Smooth muscle cell (in vitro differentiated cells): ENCODE data around the gene TSPAN18. TPM values are rescaled to one million over a fixed set of nuclear protein-coding genes. Genes with fewer than 3 reads are reported as not detected.

Experiments used
- DNase-seq: peaks from one replicate; lab custom pipeline; 2025; ENCODE audit not compliant: unreplicated experiment; lab: John Stamatoyannopoulos, UW
- H2AFZ ChIP-seq: fragments of 200-600 bp; sonication (generic); 2 replicates; pipeline ENCODE4 v1.6.0; 2016; ENCODE audit warnings: antibody characterized with exemption, low read depth, mild to moderate bottlenecking
- H3F3A ChIP-seq: fragments of 200-600 bp; sonication (generic); 2 replicates; pipeline ENCODE4 v1.6.0; 2017; ENCODE audit warnings: antibody characterized with exemption, low read depth
- H3K27ac ChIP-seq: fragments of 200-600 bp; sonication (generic); 2 replicates; pipeline ENCODE4 v1.5.1; 2016; ENCODE audit warnings: low read depth, mild to moderate bottlenecking
- H3K27me3 ChIP-seq: fragments of 200-600 bp; sonication (generic); 2 replicates; pipeline ENCODE4 v1.6.1; 2016; ENCODE audit warnings: low read depth, mild to moderate bottlenecking
- H3K36me3 ChIP-seq: fragments of 200-600 bp; sonication (generic); 2 replicates; pipeline ENCODE4 v1.5.1; 2016; ENCODE audit warnings: low read depth
- H3K4me1 ChIP-seq: fragments of 200-600 bp; sonication (generic); 2 replicates; pipeline ENCODE4 v1.5.1; 2016; ENCODE audit warnings: low read depth
- H3K4me2 ChIP-seq: fragments of 200-600 bp; sonication (generic); 2 replicates; pipeline ENCODE4 v1.6.0; 2016; ENCODE audit warnings: mild to moderate bottlenecking
- H3K4me3 ChIP-seq: fragments of 200-600 bp; sonication (generic); 2 replicates; pipeline ENCODE4 v1.5.1; 2016; ENCODE audit warnings: mild to moderate bottlenecking
- H3K79me2 ChIP-seq: fragments of 200-600 bp; sonication (generic); 2 replicates; pipeline ENCODE4 v1.6.0; 2016; ENCODE audit warnings: low read depth, mild to moderate bottlenecking
- H3K9ac ChIP-seq: fragments of 200-600 bp; sonication (generic); 2 replicates; pipeline ENCODE4 v1.6.0; 2016; ENCODE audit warnings: low read depth
- H3K9me3 ChIP-seq: fragments of 200-600 bp; sonication (generic); replicated peaks from 2 replicates; pipeline ENCODE4 v1.5.1; 2016; ENCODE audit warnings: low read depth
- H4K20me1 ChIP-seq: fragments of 200-600 bp; sonication (generic); 2 replicates; pipeline ENCODE4 v1.6.0; 2016; ENCODE audit warnings: low read depth
- WGBS: methylation state at CpG from one replicate; pipeline ENCODE4 v1.1.7; 2016; ENCODE audit warnings: low lambda C conversion rate; 5-methylcytosine and 5-hydroxymethylcytosine counted together
- polyA plus RNA-seq: library from polyadenylated mRNA; unstranded; fragments of >200 nt; fragmentation: Nextera tagmentation; extraction: Ambion mirVana; gene quantifications from 2 replicates; pipeline ENCODE4 v1.2.1, GENCODE V29; 2016
- total RNA-seq: library from RNA; depleted of rRNA; stranded (reverse); fragments of >200 nt; gene quantifications from 2 replicates; pipeline ENCODE4 v1.2.3, GENCODE V29; 2014
- TF ChIP-seq, protein P1 (sequence below): fragments of 200-600 bp; sonication (generic); IDR thresholded peaks from 2 replicates; pipeline ENCODE4 v1.5.1; 2017; ENCODE audit warnings: borderline replicate concordance, mild to moderate bottlenecking, antibody characterized with exemption; ENCODE audit not compliant: insufficient read depth, poor library complexity, severe bottlenecking

TSPAN18 gene
- total and polyA plus RNA-seq, 2 experiments from 2014 or later, result 3.4 to 15.3 TPM

DNA sequence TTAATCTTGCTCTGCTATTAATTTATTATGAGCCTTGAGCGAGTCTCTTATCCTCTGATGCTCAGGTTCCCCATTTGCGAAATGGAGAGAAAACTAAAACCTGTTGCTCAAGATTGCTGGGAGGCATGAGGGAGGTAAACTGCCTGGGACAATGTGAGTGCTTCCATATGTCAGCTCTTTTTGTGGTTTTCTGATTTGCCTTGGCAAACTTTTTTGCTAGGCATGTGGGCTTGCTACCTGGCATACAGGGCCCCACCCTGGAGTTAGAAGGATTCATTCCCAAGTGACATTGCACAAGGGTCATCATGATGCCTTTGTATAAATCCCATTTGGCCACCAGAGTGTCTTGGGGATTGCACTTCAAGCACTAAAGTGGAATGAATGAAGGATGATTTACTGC, 22.4 kb downstream of the TSPAN18 start:
- Histone ChIP-seq H3K9ac (no peak overlapping the region), H3K79me2 (no peaks in the 10 kb centered on the region), H3K36me3 (no peaks in the 10 kb centered on the region), H2AFZ (no peak overlapping the region), H3K4me1 (peaks cover 15% of the 10 kb centered on the region), H3K27ac (no peak overlapping the region), H3K9me3 (no peaks in the 10 kb centered on the region), H4K20me1 (peaks cover under 1% of the 10 kb centered on the region), H3K4me3 (no peak overlapping the region), H3K27me3 (no peaks in the 10 kb centered on the region), H3F3A (peaks cover 4% of the 10 kb centered on the region), H3K4me2 (no peak overlapping the region)
- 91% methylated on average over 2 of the region's 2 CpGs for WGBS
- TF ChIP-seq, protein P1, sequence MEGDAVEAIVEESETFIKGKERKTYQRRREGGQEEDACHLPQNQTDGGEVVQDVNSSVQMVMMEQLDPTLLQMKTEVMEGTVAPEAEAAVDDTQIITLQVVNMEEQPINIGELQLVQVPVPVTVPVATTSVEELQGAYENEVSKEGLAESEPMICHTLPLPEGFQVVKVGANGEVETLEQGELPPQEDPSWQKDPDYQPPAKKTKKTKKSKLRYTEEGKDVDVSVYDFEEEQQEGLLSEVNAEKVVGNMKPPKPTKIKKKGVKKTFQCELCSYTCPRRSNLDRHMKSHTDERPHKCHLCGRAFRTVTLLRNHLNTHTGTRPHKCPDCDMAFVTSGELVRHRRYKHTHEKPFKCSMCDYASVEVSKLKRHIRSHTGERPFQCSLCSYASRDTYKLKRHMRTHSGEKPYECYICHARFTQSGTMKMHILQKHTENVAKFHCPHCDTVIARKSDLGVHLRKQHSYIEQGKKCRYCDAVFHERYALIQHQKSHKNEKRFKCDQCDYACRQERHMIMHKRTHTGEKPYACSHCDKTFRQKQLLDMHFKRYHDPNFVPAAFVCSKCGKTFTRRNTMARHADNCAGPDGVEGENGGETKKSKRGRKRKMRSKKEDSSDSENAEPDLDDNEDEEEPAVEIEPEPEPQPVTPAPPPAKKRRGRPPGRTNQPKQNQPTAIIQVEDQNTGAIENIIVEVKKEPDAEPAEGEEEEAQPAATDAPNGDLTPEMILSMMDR, result no peak
- DNase-seq, result no peak

DNA sequence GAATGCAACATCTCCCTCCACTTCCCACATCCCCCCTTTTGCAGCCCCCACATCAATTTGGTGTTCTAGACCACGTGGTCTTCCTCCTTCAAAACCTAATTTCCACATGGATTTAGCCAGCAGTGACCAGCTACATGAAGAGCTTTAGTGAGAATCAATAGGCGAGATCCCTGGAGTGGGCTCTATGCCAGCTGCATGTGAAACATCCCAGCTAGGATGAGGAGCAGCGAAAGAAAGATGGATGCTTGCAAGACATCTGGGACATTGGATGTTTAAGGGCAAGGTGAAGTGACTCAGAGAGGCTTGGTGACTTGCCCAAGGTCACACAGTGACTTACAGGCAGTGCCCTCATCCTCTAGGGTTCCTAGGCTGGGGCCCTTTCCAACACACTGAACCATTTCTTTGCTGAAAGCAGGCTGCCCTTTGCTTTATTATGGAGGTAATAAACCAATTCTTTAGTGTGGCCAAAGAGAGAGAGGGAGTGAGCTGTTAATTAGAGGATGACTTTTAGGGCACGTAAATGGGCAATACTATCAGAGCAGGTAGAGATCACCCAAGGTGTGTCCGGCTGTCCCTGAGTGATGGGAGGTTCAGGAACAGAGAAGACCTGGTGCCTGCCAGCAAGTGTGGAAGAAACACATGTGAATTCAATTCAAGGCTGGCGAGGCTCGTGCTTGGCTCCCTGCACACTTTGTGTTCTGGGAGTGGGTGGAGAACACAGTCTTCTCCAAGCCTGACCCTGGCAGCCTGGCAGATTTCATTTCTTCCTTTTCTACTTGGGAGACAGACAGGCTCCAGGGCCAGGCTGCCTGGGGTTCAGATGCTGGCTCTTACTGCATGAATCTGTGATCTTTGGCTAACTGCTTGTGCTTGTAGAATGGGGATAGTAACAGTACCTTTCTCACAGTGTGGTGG, 24.0 kb downstream of the TSPAN18 start:
- Histone ChIP-seq H4K20me1 (peaks cover 4% of the 10 kb centered on the region), H3K27ac (no peak overlapping the region), H3K9me3 (no peaks in the 10 kb centered on the region), H3K9ac (no peak overlapping the region), H3K27me3 (no peaks in the 10 kb centered on the region), H3K4me1 (peaks cover 22% of the 10 kb centered on the region), H3K79me2 (no peaks in the 10 kb centered on the region), H2AFZ (no peak overlapping the region), H3K4me3 (no peak overlapping the region), H3K36me3 (no peaks in the 10 kb centered on the region), H3K4me2 (no peak overlapping the region), H3F3A (peaks cover 4% of the 10 kb centered on the region)
- WGBS, result 88% methylated on average over 7 of the region's 7 CpGs
- DNase-seq, result no peak
- TF ChIP-seq, protein P1, result no peak

DNA sequence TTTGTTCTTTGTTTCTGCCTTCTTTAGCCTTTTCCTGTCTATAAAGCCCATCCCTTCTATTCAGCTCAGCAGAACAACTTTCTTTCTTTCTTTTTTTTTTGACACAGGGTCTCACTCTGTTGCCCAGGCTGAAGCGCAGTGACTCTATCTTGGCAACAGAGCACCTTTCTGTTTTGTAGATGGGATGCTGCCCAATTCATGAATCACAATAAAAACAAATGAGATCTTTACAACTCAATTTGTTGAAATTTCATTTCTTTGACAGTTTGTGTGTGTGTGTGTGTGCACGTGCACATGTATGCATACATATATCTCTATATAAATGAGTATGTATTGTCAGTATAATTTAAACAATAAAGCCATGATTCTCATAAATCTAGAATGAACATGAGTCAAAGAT, 25.5 kb downstream of the TSPAN18 start:
- no peak overlapping the region for H3K27ac ChIP-seq
- no peaks in the 10 kb centered on the region for H3K36me3 ChIP-seq
- peaks cover 22% of the 10 kb centered on the region for H3K4me1 ChIP-seq
- no peak for DNase-seq
- TF ChIP-seq, protein P1, result no peak
- 100% methylated on average over 2 of the region's 2 CpGs for WGBS
- H3K27me3 ChIP-seq, result no peaks in the 10 kb centered on the region
- no peak overlapping the region for H3K9ac ChIP-seq
- H3K79me2 ChIP-seq, result no peaks in the 10 kb centered on the region
- no peak overlapping the region for H3K4me2 ChIP-seq
- H2AFZ ChIP-seq, result no peak overlapping the region
- H4K20me1 ChIP-seq, result peaks cover 4% of the 10 kb centered on the region
- no peaks in the 10 kb centered on the region for H3K9me3 ChIP-seq
- H3K4me3 ChIP-seq, result no peak overlapping the region
- peaks cover 4% of the 10 kb centered on the region for H3F3A ChIP-seq
